G401 (cell line): ENCODE data around the gene ARMC6. TPM values are rescaled to one million over a fixed set of nuclear protein-coding genes. Genes with fewer than 3 reads are reported as not detected.

Experiments
- DNase-seq: peaks from one replicate; pipeline ENCODE4 v3.0.0-alpha.2; 2015; ENCODE audit warnings: low spot score
- in situ Hi-C: cut with HindIII; loops from 2 replicates; pipeline ENCODE4 v1.10.0; 2016; ENCODE audit warnings: low sequenced_read_pairs, mixed read lengths
- total RNA-seq: library from RNA; depleted of rRNA; stranded (reverse); fragments of >200 nt; shearing (Covaris generic); gene quantifications from 2 replicates; pipeline ENCODE4 v1.2.3, GENCODE V29; 2014

ARMC6 gene
- total RNA-seq, 1 experiment from 2014 or later: 90.0 TPM

DNA sequence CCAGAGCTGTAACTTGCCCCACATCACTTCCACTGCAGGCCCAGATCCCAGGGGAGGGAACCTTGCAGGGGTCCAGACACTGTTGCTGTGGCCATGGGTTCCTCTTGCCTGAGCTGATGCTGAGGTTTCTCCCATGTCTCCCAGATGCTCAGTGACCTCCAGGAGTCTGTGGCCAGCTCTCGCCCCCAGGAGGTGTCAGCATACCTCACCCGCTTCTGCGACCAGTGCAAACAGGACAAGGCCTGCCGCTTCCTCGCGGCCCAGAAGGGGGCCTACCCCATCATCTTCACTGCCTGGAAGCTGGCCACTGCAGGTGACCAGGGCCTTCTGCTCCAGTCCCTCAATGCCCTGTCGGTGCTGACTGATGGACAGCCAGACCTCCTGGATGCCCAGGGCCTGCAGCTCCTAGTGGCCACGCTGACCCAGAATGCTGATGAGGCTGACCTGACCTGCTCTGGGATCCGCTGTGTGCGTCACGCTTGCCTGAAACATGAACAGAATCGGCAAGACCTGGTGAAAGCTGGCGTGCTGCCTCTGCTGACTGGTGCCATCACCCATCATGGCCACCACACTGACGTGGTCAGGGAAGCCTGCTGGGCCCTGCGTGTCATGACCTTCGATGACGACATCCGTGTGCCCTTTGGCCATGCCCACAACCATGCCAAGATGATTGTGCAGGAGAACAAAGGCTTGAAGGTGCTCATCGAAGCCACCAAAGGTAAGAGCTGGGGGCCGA is 18.2 kb downstream of the ARMC6 start:
- no peak for DNase-seq
- in situ Hi-C loops: loop anchor here (10.0 kb wide), 1 partner anchor 93 kb away; no protein-coding TSS in a partner anchor

DNA sequence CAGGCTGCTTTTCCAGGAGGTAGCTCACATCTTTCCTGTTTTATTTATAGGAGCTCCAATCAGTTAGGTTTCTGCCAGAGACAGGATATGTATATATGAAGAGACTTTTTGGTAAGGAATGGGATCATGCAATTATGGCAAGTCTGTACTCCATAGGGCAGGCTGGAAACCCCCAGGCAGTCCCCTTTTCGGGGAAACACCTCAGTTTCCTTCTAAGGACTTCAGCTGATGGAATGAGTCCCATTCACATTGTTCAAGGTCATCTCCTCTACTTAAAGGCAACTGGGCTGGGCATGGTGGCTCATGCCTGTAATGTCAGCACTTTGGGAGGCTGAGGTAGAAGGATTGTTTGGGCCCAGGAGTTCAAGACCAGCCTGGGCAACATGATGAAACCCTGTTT is 19.5 kb downstream of the ARMC6 start:
- no peak for DNase-seq
- in situ Hi-C loops: loop anchor here (10.0 kb wide), 1 partner anchor 92 kb away; no protein-coding TSS in a partner anchor

DNA sequence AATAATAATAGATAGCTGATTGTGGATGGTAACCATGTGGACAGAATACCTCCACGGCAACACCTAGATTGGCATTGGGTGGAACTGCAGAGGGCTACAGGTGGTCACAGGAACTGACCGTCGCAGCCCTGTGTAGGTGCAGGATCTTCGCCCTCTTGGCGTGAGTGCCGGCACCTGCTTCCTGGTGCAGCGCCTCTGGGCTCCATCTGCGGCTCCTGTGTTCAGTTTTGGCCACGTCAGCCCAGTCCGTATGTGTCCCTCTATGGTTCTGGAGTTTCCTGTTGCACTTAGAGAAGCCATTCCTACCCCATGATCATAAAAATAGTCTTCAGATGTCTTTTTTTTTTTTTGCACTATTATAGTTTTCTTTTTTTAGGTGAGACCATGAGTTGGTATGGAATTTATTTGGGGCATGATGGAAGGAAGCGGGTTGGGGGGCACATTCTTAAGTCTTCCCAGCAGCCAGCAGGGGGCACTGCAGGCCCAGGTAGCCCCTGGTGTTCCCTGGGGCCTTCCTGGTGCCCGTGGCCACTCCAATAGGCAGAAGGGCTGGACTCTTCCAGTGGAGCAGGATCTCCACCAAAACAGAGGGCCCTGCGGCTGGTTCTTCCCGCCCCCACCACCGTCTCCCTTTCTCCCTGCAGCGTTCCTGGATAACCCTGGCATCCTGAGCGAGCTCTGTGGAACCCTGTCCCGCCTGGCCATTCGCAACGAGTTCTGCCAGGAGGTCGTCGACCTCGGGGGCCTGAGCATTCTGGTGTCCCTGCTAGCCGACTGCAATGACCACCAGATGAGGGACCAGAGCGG is 20.3 kb downstream of the ARMC6 start:
- peak; percentile 48 for DNase-seq
- in situ Hi-C loops: loop anchor here (10.0 kb wide), 1 partner anchor 91 kb away; no protein-coding TSS in a partner anchor

DNA sequence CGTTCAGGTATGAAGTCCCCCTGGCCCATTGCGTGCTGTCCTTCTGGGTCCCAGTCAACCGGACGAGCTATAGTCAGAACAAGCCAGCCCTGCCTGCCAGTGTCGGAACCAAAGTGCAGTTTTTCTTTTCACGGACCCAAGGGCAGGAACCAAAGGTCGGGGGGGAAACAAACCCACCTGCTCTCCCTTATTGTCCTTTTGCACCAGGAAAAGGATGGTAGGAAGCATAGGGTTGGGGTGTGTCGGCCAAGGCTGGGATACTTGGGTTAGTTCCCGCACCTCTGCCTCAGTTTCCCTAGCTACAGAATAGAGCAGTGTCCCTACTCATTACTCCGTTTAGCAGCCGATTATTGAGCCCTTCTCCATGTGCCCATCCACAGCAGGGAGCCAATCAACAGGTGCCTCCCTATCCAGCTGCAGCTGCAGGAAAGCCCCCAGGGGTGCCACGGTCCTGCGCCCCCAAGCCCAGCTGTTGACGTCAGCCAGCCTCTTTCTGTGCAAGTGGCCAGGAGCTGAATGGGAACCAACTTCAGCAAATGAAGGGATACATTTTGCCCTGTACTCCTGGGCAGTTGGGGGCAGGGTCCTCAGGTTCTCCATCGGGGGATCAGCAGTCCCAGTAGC is 21.0 kb downstream of the ARMC6 start:
- no peak for DNase-seq
- in situ Hi-C loops: loop anchor here (10.0 kb wide), 1 partner anchor 90 kb away; no protein-coding TSS in a partner anchor

DNA sequence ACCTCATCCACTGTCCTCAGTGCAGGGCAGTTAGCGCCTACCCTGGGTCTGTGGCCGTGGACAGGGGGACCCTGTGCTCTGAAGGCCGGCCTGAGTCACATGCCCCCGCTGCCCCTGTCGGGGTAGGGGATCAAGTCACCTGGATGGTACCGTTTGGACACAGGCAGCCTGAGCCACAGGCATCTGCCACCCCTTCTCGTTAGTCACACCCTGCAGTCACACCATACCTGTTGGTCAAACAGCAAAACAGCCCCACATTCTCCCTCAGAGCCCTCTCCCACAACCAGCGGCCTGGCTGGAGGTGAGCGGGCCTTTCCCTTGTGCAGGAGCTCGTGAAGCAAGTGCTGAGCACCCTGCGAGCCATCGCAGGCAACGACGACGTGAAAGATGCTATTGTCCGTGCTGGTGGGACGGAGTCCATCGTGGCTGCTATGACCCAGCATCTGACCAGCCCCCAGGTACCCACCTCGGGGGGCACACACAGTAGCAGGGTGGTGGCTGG is 21.6 kb downstream of the ARMC6 start:
- DNase-seq: no peak
- in situ Hi-C loops: loop anchor here (10.0 kb wide), 1 partner anchor 90 kb away; no protein-coding TSS in a partner anchor

DNA sequence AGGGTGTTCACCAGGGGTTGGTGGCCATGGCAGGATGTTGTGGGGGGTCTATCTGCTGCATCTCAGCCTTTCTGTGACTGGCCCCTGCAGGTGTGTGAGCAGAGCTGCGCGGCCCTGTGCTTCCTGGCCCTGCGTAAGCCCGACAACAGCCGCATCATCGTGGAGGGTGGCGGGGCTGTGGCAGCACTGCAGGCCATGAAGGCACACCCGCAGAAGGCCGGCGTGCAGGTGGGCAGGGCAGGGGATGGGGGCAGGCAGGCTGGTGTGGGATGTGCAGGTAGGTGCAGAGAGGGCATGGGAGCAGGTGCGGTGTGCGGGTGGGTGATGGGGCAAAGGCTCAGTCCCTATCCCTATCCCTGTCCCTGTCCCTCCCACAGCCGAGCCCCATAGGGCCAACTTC is 22.3 kb downstream of the ARMC6 start:
- no peak for DNase-seq
- in situ Hi-C loops: loop anchor here (10.0 kb wide), 1 partner anchor 89 kb away; no protein-coding TSS in a partner anchor

DNA sequence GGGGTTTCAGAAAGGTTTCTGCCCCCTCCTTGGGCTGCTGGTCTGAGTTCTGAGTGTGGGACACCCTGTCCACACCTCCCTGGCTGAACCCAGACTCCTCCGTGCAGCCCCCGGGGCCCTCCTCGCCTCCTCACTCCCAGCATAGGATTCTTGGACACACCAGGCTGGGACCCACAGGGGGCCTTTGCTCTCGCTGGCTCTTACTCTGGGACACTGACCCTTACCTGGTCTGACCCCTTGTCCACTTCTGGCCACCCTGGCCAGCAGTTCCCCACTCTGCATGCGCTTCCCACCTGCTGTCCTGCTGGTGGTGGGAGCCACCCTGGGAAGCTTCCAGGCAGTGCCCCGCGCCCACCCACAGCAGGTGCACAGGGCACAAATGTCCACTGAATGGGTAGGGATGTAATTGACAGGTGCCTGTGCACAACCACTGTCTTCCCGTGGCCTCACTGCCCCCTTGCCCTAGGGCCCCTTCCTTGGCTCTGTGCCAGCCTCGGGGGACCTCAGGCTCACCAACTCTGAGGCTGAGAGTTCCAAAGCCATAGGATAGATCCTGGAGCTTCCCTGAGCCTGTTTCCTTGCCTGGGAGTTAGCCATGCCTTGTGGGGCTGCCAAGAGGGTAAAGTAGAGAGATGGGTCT is 23.4 kb downstream of the ARMC6 start:
- in situ Hi-C loops: loop anchor here (10.0 kb wide), 1 partner anchor 88 kb away; no protein-coding TSS in a partner anchor
- no peak for DNase-seq

DNA sequence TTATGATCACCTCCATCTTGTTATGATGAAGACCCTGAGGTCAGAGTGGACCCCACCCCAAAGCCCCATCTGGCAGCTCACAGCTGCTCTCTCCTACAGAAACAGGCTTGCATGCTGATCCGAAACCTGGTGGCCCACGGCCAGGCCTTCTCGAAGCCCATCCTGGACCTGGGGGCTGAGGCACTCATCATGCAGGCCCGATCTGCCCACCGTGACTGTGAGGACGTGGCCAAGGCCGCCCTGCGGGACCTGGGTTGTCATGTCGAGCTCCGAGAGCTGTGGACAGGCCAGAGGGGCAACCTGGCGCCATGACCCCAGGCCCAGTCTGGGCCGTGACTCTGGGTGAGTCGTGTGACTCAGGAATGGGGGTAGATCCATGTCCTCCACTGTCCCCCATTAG is 23.9 kb downstream of the ARMC6 start:
- DNase-seq: no peak
- in situ Hi-C loops: loop anchor here (10.0 kb wide), 1 partner anchor 87 kb away; no protein-coding TSS in a partner anchor

DNA sequence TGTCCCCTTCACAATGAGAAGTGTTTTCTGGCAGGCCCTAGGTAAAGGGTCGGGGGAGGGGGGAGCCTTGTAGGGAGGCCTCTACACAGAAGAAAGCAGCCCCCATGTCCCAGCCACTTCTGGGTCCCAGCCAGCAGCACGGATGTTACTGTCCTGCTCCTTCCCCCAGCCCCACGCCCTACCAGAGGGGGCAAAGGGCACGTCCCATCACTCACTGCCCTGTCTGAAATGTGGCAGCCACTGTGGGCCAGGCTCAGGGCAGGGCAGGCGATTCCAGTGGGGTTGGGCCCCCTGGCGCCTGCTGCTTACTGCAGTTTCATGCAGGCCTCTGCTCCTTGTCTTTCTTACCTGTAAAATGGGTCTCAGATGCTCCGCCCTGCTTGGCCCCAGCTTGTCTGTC is 24.3 kb downstream of the ARMC6 start:
- in situ Hi-C loops: loop anchor here (10.0 kb wide), 1 partner anchor 87 kb away; no protein-coding TSS in a partner anchor
- no peak for DNase-seq

DNA sequence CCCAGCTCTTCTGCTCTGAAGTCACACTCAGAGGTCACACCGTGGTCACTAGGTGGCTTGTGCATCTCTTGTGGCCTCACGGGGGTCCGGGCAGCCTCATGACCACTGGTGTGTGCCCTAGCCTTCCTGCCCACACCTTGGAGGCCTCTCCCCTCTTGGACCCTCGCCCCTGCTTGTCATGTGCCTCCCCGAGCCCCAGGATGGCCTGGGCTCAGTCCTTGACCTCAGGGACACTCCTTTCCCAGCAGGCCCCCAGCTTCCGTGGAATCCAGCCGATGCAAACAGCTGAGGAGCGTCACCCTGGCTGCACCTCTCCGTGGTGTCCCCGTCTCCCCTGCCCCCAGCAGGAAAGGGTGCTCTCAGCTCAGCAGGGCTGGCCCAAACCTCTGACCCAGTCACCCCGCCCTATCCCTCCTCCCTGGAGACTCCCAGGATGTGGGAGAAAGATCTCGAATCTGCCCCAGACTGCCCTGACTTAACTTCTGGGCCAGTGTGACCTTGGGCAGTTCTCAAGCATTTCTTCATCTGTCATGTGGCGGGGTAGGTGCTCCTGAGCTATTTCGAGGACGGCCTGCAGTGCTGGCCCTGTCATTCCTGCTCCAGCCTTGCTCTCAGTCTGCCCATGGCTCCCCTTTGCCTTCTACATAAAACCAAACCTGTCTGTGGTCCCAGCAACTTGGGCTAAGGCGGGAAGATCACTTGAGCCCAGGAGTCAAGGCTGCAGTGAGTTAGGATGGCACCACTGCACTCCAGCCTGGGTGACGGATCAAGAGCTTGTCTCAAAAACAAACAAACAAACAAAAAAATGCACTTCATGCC is 25.8 kb downstream of the ARMC6 start:
- in situ Hi-C loops: loop anchor here (10.0 kb wide), 1 partner anchor 86 kb away; no protein-coding TSS in a partner anchor
- no peak for DNase-seq

DNA sequence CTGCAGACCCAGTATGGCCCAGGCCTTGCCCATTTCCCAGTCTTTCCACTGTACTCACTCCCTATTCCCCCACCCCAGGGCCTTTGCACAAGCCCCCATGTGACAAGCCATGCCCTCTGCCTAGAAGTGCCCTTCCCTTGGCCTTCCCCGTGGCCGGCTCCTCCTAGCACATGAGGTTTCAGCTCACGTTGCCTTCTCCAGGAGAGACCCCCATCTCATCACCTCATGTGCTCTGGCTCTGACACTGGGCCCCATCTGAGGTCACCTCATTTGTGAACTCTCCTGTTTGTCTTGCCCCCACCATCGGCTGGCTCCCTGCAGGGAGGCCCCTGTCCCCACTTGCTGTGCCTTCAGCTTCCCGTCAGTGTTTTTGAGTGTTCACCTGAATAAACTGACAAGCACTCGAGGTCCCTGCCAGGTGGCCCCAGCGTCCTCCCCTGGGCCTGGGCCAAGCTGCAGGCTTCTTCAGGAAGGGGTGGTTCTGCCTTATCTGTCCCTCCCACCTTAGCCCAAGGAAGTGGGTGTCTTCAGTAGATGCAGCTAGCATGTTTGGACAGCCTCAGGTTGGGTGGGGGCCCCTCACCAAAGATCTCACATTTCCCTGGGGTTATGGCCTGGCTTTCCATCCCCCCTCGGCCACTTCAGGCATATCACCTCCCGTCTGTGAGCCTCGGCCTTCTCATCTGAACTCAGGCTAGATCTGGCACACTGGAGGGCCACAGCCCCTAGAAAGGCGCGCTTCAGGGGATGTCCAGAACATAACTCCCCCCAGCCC is 26.6 kb downstream of the ARMC6 start:
- DNase-seq: no peak
- in situ Hi-C loops: loop anchor here (10.0 kb wide), 1 partner anchor 85 kb away; no protein-coding TSS in a partner anchor

DNA sequence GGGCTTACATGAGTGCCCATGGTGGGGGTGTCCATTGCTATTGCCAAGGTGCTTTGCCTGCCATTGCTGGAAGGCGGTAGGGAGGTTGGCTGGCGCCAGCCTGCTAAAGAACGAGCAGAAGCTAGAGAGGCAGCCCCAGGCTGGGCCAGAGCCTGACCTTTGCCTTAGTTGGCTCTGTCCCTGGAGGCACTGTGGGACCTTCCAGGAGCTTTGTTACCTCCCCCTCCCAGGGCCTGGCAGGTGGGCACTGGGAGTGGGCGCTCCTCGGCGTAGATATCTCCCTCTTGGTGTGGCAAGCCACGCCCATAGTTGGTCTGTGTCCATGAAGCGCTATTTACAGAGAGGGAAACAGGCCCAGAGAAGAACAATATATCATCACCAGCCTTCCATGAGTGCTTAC is 28.1 kb downstream of the ARMC6 start:
- no peak for DNase-seq
- in situ Hi-C loops: no loop called here

DNA sequence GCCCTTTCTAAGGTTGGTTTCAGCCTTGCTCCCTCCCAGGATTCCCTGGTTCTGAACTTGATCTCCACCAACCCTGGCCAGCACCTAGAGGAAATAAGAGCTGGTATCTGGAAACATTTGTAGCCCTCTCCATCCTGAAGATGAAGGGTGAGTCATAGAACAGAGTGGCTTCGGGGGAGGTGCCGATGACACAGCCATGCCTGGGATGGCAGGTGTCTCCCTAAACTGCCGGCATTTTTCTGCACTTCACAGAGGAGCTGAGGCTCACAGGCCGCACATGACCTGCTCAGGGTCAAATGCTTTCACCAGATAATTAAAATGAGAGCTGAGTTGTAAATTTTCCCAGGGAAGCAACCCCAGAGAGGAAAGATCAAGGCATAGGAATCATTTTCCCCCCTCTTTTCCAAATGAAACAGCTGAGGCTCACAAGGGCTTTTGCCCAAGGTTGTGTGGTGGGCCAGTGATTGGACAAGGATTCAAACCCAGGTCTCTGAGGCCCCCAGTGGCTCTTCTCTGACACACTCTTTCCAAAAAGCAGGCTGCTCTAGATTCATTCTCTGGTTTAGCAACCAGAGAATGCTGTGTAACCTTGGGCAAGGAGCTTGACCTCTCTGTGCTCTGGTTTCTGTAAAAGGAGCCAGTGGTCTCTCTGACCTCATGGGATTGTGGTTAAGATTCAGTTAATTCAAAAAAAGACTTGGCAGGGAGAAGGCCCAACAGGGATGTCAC is 29.2 kb downstream of the ARMC6 start:
- in situ Hi-C loops: no loop called here
- no peak for DNase-seq

DNA sequence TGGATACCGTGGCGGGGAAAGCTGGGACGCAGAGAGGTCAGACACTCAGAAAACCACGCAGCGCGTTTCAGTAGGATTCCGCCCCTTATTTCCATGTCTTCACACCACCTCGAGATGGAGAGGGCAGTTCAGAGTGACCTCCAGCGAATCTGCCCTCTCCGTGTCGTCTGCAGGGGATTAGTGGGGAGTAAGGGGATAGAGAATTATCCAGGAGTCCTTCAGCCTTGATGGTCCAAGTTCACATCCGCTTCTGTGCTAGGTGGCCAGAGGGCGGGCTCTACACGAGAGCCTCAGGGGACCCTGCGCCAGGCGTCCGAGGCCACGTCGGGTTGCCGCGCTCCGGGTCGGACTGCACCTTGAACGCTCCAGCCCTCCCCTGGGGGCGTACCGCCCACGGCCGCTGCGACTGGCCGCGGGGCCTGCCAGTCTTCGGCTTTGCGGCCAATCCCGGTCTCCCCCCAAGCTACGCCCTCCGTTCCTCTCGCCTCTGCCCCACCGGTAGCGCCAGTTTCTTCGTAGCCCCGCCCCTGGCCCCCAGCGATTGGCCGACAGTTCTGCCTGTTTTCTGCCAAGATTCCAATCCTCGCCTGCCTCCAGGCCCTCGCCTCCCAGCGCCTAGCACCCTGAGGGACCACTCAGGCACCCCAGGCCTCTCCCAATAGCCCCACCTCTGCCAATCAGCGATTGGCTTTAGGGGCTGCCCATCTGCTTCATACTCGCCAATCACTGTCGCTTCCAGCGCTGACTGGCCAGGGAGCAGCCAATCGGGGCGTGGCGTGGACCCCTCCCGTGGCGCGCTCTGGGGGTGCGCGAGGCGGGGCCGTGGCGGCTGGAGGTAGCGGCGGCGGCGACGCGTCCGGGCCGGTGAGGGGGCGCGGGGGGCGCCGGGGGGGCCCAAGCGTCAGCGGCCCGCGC is 30.0 kb downstream of the ARMC6 start, which contains the start of gene SLC25A42:
SLC25A42 (plus strand) TSS at position 812 of the 915 bp plus-strand sequence. CDS start 32,131 bp downstream, outside the sequence.
- in situ Hi-C loops: no loop called here
- DNase-seq: peak; percentile 100

DNA sequence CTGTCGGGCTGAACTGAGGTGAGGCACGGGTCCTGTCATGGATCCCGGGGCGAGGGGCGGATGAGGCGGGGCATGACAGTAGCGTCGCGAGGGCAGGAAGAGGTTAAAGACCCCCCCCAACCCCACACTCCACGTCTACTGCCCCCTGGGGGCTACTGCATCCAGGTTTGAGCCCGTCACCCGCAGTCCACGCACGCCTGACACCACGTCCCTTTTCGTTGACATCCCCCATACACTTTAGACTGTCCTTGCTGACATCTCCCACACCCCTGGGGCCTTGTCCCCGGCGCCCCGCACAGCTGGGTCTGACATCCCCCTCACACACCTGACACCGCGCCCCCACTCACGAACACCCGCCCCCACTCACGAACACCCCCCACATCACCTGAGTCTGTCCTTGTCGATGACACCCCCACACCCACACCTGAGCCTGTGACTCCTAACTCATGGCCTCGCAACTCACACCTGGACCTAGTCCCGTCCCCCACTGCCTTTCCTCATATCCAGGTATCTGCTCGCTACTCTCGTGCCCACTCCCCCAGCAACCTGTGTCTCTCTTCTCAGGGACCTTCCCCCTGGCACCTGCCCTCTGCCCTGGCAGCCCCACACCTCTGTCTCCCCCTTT is 30.8 kb downstream of the ARMC6 start:
- DNase-seq: peak; percentile 32
- in situ Hi-C loops: no loop called here
